Glomerular visceral epithelial cell (primary cell): ENCODE results near the gene PRUNE1.

Source experiments
- DNase-seq: peaks from one replicate; pipeline ENCODE4 v3.0.0-alpha.2; 2016; ENCODE audit errors: extremely low spot score

PRUNE1 gene

DNA sequence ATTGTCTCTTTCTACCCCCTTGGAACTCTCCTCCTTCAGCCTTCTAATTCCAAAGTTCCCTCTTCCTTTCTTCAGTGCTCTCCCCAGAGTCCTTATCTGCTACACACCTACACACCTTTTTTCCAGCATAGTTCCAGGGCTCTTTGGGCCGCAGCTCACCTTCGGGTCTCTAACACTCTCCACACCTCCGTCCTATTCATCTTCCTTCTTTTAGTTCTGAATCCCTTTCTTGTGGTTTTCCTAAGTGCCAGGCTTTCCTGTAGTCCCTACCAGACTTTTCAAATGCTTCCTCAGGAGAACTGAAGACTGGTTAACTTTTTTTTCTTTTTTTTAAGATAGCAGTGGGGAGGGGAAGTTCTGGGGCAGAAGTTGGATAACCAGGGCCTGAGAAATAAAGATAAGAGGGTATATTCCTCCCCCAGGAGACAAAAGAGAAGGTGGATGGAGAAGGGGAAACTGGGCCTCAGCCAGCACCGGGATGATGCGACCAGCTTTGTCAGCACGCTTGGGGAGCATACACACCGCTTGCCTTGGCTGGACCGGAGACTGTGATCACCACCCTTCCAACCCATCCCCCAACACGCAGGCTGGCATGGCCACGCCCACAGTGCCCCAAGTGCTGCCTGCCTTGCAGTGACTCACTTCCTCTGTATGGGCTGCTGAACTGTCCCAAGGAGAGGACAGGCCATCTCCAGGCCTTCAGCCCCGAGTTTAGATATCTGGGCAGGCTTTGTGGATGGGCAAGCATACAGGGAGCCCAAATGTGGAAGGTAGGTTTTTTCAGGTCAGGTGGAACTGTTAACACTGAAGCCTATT is 31.2 kb upstream of the PRUNE1 start:
- DNase-seq = peak; percentile 93

DNA sequence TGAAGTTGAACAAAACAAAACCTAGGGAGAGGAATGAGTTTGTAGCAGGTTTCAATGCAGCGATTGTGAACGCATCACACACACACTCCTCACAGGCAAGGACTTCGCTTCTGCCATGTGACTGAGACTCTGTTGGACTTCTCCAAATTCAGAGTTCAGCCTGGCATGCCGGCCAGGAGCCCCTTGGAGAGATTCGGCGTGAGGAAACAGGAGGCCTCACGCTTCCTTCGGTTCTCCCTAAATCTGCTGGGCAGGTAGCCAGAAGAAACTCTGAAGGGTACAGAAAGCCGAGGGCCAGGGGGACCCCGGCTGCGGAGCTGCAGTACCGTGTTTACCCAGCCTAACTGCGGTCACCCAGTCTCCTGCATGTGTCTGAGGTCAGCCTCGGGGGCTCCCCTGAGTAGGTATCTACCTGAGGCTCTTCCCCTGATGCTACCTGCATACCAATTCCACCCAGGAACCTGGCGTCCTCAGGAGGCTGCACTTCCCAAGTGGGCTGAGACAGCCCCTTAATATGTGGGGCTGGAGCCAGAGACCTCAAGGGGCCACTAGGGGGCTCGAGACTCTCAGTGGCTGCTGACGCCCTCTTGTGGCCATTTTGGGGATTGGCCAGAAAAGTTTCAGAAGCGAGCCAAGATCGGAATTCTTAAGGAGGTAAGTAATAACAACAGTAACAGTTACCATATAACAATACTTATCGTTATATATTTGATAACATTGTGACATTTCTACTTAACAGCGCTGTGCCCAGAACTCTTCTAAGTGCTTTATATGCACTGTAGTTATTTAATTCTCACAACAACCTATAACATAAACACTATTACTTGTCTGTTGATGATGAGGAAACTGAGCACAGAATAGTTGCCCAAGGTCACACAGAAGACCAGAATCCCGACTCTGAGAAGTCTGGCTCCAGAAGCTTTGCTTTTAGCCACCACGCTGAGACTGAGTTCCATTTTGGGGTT is 28.9 kb upstream of the PRUNE1 start:
- DNase-seq = peak; percentile 91

DNA sequence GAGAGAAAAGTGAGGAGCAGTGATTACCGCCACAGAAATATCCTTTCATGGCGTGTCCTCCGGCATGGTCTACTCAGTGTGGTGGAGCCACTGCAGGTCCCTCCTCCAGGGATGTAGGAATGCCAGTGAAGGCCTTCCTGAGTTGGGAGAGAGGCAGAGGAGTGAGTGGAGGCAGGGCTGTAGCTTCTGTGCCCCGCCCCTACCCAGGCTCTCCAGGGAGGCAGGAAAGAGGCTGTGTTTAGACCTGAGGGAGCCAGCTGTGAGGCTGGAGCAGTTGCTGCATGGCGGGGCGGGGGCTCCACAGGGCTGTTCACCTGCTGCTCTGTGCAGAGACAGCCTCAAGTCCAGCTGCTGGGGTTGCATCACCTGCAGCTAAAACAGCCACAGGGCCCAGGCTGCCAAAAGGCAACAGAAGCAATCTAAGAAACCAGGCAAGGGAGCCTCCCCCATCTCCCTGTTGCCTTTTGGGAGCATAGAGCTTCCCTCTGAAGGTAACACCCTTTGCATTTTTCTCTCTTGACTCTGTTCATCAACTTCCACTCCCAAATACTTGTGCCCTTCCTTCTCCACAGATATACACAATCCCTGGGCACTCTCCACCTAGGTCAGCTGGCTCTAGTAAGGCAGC is 27.0 kb upstream of the PRUNE1 start:
- no peak for DNase-seq

DNA sequence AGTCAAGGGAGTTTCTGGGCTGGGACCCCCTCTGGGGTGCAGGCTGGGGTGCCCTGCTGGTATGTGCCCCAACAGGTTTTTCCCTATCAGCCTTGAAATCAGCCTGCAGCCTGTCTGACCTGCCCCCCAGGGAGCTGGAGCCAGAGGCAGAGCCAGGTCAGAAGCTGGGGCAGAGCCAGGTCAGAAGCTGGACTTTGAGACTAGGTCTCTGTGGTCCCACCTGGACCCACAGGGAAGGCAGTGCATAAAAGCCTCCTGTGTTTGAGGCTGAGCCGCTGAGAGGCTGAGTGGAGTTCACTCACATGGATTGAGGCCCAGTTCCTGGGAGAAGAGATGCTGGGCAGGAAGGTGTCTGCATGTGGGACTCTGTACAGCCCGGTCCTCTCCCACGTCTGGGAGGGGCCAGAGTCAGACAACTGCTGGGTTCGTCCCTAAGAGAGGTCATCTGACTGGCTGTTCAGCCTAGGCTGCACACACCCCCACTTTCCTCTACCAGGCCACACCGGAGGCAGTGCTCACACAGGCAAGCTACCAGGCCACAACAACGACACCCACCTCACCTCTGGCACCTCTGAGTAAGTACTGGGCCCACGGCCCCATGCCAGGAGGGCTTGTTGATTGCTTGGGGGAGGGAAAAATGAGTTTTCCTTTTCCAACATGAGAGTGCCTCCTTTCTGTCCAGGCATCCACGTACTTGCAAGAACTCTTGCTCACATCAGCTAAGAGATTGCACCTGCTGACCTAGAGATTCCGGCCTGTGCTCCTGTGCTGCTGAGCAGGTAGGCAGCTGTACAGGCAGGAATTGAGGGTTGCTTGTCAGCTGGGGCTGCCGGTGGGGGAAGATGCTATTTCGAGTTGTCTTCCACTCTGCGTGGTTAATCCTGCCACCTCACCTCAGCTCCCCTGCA is 26.2 kb upstream of the PRUNE1 start, which contains the start of gene ANXA9:
Gene ANXA9, plus strand, starts transcription at position 488 of the 908 bp plus-strand sequence. CDS start 814 bp downstream, outside the sequence.
- DNase-seq = no peak

DNA sequence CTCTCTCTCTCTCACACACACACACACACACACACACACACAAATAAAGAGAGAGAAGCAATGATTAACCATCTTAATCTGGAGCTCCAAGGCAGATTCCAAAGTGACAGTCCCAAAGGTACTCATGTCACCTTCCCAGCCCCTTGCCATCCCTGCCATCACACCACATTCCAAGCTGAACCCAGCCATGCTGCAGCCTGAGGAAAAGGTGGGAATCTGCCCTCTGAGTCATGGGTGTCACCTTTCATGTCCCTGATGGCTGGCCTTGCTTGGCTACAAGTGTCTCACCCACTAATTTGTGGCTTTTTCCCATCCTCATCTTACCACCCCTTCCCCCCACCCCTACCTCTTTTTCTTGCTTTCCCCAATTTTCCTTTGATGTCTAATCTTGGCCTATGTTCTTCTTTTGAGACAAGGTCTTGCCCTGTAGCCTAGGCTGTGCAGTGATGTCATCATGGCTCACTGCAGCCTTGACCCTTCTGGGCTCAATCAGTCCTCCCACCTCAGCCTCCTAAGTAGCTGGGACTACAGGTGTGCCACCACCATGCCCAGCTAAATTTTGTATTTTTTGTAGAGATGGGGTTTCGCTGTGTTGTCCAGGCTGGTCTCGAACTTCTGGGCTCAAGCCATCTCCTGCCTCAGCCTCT is 22.9 kb upstream of the PRUNE1 start:
- no peak for DNase-seq

DNA sequence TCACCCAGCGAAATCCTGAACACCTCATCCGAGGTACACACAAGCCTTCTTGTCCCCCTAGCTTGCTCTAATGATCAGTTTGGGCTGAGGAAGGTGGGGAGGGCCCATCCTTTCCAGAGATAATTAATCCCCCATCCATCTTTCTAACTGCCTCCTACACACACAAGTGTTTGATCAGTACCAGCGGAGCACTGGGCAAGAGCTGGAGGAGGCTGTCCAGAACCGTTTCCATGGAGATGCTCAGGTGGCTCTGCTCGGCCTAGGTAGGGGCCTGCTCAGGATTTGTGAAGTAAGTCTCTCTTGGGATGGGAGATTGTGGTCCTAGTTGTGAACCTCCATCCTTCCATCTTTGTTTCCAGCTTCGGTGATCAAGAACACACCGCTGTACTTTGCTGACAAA is 20.3 kb upstream of the PRUNE1 start:
- no peak for DNase-seq

GRCh38 chr1:150992626-150993025 is 15.6 kb upstream of the PRUNE1 start:
- DNase-seq = no peak

DNA sequence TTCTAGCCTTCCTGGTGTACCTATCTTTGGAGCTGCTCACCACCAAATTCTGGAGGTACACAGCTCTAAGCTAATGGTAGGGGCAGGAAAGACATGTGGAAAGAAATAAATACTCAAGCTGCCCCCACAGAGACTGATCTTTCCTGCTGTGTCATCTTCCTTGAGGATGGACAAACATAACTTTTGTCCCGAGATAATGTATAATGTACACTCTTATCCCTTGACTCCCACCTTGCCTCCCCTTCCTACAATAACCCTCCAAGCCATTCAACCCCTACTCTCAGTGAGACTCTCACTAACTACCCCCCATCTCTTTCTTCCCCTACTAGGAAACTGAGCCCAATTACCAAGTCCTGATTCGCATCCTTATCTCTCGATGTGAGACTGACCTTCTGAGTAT is 14.0 kb upstream of the PRUNE1 start:
- no peak for DNase-seq

DNA sequence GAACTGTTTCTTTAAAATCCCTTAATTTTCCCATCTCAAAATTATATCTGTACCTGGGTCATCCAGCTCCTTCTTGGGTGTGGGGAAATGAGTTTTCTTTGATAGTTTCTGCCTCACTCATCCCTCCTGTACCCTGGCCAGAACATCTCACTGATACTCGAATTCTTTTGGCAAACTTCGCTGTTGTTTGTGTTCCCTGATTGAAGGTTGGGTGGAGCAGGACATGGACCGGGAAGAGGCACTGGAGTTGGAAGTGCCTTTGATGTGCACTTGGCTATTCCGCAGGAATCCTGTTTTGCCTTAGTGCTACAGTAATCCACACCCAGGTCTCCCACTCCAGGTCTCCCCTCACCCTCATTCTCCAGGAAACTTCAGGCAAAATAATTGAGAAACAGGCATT is 12.8 kb upstream of the PRUNE1 start:
- no peak for DNase-seq

DNA sequence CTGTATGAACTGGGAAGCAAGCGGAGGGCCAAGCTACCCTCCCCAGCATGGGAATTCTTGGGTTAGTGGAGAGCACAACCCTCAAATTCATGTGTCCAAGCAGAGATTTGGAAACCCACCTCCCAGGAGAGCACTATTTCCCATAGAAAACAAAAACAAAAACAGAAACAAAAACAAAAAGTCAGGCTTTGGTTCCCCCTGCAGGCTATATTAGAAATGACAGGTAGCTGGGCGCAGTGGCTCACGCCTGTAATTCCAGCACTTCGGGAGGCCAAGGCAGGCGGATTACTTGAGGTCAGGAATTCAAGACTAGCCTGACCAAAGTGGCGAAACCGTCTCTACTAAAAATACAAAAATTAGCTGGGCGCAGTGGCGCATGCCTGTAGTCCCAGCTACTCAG is 12.4 kb upstream of the PRUNE1 start:
- no peak for DNase-seq

- DNase-seq = no peak
Observed at GRCh38 chr1:150997126-150997872, 10.9 kb upstream of the PRUNE1 start.

- no peak for DNase-seq
Observed at GRCh38 chr1:150997949-150998348, 10.3 kb upstream of the PRUNE1 start.

DNA sequence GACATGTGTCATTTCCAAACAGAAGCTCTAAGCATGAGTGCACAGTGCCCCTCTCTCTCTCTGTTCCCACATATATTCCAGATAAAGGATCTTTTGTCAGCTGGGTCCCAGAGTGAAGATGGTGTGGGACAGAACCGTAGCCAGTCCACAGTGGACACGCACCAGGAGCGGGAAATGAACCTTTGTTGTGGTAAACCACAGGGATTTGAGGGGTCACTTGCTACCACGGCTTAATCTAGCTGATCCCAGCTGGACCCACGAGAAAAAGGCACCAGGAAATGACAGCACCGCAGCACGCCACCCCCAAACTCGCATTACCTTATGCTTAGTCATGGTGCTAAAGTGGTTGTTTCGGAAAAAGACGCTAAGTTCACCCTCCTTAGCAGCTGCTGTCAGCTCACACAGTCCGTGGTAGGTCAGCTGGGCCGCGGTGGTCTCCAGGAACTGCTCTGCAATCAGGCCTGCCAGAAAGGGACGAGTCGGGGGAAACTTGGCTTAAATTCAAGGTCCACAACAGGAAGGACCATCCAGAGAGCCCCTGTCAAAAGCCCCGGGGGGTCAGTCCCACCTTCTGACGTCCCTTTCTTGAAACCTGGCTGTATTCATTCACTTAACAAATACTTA is 9.1 kb upstream of the PRUNE1 start:
- DNase-seq = peak; percentile 93

GRCh38 chr1:150999926-151000325 is 8.3 kb upstream of the PRUNE1 start:
- no peak for DNase-seq

DNA sequence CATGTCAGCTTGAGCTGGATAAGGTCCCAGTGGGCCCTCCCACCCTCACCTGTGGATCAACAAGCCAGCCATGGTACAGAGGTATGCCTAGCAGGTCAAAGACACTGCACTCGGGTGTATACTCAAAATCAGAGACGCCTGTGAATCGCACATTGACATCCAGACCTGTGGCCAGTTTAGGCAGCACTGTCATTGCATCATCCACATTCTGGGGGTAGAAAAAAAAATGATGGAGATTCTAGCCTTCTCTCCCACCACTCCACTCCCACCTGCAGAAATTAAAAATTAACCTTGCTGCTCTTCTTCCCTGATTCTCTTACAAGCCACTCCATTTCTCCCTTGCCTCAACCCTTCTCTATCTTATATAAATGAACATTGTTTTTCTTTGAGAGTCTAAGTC is 7.8 kb upstream of the PRUNE1 start:
- DNase-seq = no peak

GRCh38 chr1:151001602-151002001 is 6.6 kb upstream of the PRUNE1 start:
- peak; percentile 81 for DNase-seq

GRCh38 chr1:151002051-151002450 is 6.2 kb upstream of the PRUNE1 start:
- DNase-seq = no peak

GRCh38 chr1:151002611-151003010 is 5.6 kb upstream of the PRUNE1 start:
- no peak for DNase-seq

DNA sequence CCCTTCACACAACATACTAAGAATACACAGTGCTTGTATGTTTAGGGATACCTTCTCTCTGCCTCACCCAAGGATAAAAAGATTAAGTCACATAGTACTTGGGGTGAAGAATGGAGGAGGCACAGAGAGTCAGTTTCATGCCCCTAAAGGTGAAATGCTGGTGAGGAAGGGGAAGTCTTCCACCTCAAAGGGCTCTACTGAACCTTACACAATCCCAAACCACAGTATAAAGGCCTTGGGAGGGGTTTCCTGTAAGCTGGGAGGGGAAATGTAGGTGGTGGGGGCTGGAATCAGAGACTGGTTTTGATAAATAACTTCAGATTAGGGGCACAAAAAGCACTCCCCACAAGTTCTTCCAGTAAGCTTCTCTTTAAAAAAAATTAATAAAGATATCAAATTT is 5.1 kb upstream of the PRUNE1 start:
- no peak for DNase-seq
